Fibroblast of mammary gland (primary cell): ENCODE measurements around the gene AJM1.
"Not testable (repeated sequence)": the region's sequence is repeated elsewhere in the genome, so short reads cannot be mapped to it uniquely, and the experiment has no call there.

Source experiments
- DNase-seq: peaks from one replicate; pipeline ENCODE4 v3.0.0-alpha.2; 2010; ENCODE audit warnings: low read depth
- H3K4me3 ChIP-seq: 2 replicates; pipeline ENCODE4 v1.5.1; 2011; ENCODE audit warnings: low read depth, mild to moderate bottlenecking, low read length, moderate library complexity; ENCODE audit not compliant: control insufficient read depth
- TF ChIP-seq, protein P1 (sequence below): conservative IDR thresholded peaks from 2 replicates; pipeline ENCODE4 v1.5.1; 2011; ENCODE audit warnings: low read depth, low read length, inconsistent platforms; ENCODE audit not compliant: control insufficient read depth, insufficient read depth

AJM1 gene

DNA sequence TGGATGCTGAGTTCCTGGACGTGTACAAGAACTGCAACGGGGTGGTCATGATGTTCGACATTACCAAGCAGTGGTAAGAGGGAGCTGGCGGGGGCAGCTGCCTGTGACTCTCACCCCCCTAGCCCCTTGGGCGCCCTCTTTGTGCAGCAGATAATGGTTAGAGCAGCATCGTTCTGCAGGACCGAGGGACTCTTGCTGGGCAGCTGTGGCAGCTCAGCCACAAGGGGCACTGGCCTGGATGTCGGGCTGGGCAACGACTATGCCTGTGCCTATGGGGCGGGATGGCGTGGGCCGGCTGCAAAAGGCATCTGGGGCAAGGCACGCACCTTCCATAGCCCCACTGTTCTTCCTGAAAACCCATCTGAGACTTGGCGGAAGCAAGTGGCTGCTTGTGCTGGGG is 12.9 kb upstream of the AJM1 start:
- no peak for DNase-seq
- TF ChIP-seq, protein P1, sequence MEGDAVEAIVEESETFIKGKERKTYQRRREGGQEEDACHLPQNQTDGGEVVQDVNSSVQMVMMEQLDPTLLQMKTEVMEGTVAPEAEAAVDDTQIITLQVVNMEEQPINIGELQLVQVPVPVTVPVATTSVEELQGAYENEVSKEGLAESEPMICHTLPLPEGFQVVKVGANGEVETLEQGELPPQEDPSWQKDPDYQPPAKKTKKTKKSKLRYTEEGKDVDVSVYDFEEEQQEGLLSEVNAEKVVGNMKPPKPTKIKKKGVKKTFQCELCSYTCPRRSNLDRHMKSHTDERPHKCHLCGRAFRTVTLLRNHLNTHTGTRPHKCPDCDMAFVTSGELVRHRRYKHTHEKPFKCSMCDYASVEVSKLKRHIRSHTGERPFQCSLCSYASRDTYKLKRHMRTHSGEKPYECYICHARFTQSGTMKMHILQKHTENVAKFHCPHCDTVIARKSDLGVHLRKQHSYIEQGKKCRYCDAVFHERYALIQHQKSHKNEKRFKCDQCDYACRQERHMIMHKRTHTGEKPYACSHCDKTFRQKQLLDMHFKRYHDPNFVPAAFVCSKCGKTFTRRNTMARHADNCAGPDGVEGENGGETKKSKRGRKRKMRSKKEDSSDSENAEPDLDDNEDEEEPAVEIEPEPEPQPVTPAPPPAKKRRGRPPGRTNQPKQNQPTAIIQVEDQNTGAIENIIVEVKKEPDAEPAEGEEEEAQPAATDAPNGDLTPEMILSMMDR: no peak
- no peak overlapping the region for H3K4me3 ChIP-seq

DNA sequence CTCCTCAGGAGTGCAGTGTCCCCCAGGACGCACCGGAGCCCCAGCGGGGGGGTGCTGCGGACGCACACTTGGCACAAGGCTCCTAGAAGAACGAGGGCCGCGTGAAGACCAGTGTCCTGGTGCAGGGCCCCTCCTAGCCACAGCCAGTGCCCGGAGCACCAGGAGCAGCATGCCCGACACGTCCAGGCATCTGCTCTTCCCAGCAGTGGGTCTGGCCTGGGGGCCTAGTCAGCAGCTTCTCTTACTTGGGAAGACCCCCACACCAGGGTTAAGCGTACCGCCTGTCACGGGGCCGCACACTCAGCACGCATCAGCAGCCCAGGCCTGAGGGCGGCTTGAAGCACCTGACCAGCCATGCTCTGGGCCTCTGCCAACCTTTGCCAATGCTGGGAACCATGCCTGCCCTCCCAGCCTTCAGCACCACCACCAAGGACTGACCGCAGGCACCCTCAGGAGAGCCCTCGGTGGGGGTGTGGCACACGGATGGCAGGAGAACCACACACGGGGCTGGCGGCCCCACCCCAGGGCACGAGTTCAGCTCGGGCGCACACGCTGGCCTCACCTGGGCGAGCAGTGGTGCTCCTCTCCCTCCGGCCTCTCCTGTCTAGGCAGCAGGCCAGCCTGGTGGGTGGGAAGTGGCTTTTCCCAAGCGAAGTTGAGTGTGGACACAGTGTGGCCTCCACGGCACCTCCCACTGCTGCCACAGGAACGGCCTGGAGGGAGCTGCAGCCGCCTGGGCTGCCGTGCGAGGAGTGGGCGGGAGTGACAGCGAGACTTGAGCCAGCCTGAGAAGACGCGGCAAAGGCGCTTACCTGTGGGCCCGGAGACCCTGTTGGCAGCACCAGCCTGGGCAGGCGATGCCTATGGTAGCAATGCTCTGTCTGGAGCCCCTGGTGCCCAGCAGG is 12.0 kb upstream of the AJM1 start:
- H3K4me3 ChIP-seq: no peak overlapping the region
- no peak for DNase-seq
- TF ChIP-seq, protein P1: no peak

DNA sequence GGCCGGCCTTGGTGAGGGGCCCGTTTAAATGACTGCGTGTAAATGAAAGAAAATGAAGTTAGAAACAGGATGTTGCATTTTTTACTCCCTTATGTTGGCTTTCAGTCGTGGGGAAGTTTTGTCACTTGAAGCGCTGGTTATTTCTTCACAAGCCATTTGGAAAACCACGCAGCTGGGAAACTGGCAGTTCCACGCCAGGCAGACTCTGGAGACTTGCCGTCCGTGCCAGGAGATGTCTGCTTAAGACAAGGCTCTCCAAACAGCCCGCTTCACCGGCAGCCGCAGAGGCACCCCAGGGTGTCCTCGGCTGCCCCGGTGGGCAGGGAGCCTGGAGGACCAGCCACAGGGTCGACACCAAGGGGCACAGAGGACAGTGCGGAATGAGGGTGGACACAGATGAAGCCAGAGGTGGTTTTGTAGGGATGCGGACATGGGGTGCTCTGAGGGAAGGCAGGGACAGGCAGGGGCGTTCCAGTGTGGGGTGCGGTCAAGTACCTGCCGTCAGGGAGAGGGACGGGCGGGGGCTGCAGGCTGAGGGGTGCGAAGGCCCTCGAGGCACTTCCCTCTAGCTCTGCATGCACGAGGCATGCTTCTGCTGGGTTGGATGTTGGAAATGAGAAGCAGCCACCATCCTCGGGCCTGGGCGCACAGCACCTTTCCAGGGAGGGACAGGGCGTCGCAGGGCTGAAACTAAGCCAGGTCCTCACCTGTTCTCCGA is 11.1 kb upstream of the AJM1 start:
- H3K4me3 ChIP-seq: no peak overlapping the region
- TF ChIP-seq, protein P1: no peak
- DNase-seq: no peak

DNA sequence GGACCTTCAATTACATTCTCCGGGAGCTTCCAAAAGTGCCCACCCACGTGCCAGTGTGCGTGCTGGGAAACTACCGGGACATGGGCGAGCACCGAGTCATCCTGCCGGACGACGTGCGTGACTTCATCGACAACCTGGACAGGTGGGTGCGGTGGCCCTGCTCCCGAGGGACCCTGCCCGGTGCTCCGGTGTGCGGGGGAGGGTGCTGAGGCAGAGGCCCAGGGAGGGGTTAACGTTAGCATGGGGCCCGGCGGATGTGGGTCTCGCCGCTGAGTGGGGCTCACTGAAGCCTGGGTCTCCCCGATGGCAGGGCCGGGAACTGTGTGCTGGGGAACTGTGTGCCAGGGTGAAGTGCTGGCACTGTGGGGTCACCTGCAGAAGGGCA is 10.6 kb upstream of the AJM1 start:
- H3K4me3 ChIP-seq: no peak overlapping the region
- TF ChIP-seq, protein P1: no peak
- no peak for DNase-seq

DNA sequence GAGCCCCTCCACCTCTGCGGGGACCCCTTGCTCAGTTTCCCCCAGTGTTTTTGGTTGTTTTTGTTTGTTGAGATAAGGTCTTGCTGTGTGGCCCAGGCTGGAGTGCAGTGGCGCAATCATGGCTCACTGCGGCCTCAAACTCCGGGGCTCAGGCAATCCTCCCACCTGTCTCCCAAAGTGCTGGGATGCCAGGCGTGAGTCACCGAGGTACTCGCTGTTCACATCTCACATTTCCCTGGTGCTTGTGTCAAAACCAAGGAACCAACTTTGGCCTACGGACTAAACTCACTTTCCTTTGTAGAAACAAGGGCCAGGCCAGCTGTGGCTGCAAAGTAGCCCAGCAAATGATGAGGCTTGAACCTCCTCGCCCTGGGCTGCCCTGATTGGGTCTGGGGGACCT is 9.7 kb upstream of the AJM1 start:
- no peak overlapping the region for H3K4me3 ChIP-seq
- TF ChIP-seq, protein P1: no peak
- DNase-seq: no peak

DNA sequence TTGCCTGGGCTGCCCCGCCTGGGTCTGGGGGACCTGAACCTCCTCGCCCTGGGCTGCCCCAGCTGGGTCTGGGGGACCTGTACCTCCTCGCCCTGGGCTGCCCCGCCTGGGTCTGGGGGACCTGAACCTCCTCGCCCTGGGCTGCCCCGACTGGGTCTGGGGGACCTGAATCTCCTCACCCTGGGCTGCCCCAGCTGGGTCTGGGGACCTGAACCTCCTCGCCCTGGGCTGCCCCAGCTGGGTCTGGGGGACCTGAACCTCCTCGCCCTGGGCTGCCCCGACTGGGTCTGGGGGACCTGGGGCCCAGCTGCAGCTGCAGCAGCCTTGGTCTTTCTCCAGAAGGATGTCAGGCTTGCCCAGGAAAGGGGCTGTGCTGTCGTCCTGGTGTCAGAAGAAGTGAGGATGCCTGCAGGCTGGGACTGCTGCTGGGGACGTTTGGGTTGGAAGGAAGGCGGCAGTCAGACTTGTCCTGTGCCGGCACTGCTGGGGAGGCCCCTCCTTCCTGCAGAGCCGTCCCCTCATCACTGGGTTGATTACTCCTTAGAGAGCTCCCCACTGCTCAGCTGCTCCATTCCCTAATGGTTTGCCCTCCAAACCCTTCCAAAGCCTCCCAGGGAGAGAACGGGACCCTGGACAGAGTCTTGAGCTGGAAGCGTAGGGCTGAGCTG is 8.8 kb upstream of the AJM1 start:
- H3K4me3 ChIP-seq, DNase-seq: not testable (repeated sequence)
